Panc1 (cell line): ENCODE data around the gene OLFML1. TPM values are rescaled to one million over a fixed set of nuclear protein-coding genes. Genes with fewer than 3 reads are reported as not detected.

ENCODE experiments used
- ATAC-seq: fragments of 200-7000 bp; cut with Tn5 transposase; 2 replicates; pipeline ENCODE4 v1.9.1; 2020; ENCODE audit warnings: mild to moderate bottlenecking, moderate library complexity
- BruUV-seq: library from RNA; stranded (reverse); fragments of 400-500 nt; replicated peaks from 2 replicates; lab custom pipeline; 2021; lab: Mats Ljungman, UMichigan
- CTCF ChIA-PET: fragments of 300-600 bp; sonication (Branson Sonifier 250); formaldehyde crosslinking; loops from one replicate; lab custom pipeline; 2022; ENCODE audit warnings: antibody characterized with exemption; lab: Charles Lee
- POLR2A ChIA-PET: fragments of 300-600 bp; sonication (Branson Sonifier 250); formaldehyde crosslinking; loops from one replicate; lab custom pipeline; 2022; ENCODE audit warnings: antibody characterized with exemption; lab: Charles Lee
- DNase-seq: peaks from one replicate; pipeline ENCODE4 v3.0.0-alpha.2; 2010; ENCODE audit warnings: low read depth, low spot score
- H3K27ac ChIP-seq: 2 replicates; pipeline ENCODE4 v1.5.1; 2011; ENCODE audit warnings: mild to moderate bottlenecking, low read length, inconsistent platforms
- H3K27me3 ChIP-seq: fragments of 200-500 bp; sonication (Bioruptor generic); 2 replicates; pipeline ENCODE4 v1.6.0; 2014; ENCODE audit warnings: low read length, inconsistent platforms; ENCODE audit not compliant: control insufficient read depth, insufficient read depth
- H3K36me3 ChIP-seq: fragments of 200-500 bp; sonication (Bioruptor generic); 2 replicates; pipeline ENCODE4 v1.5.1; 2014; ENCODE audit warnings: inconsistent platforms, mild to moderate bottlenecking, low read length, moderate library complexity; ENCODE audit not compliant: control insufficient read depth, insufficient read depth
- H3K4me1 ChIP-seq: 2 replicates; pipeline ENCODE4 v1.5.1; 2011; ENCODE audit warnings: inconsistent platforms, mild to moderate bottlenecking, low read length, moderate library complexity; ENCODE audit not compliant: control insufficient read depth, insufficient read depth
- H3K4me3 ChIP-seq, 2 experiments: 2 replicates each; pipeline ENCODE4 v1.5.1; 2011 to 2012; ENCODE audit warnings: low read depth in 2 of 2, low read length in 2 of 2, mild to moderate bottlenecking in 2 of 2, inconsistent platforms in 1 of 2, moderate library complexity in 1 of 2
- H3K9me3 ChIP-seq: fragments of 200-500 bp; sonication (Bioruptor generic); 2 replicates; pipeline ENCODE4 v1.5.1; 2014; ENCODE audit warnings: low read depth, mild to moderate bottlenecking, inconsistent platforms, low read length, moderate library complexity; ENCODE audit not compliant: control insufficient read depth, insufficient read depth
- CTCF ChIP-seq: fragments of 450-650 bp; IDR thresholded peaks from 2 replicates; pipeline ENCODE4 v1.5.1; 2017; ENCODE audit warnings: mild to moderate bottlenecking
- POLR2AphosphoS5 ChIP-seq: IDR thresholded peaks from 2 replicates; pipeline ENCODE4 v1.6.1; 2012; ENCODE audit warnings: mild to moderate bottlenecking, low read depth, low read length, moderate library complexity
- REST ChIP-seq, 2 experiments: IDR thresholded peaks; 2 replicates each; pipeline ENCODE4 v1.6.1; 2011 to 2012; ENCODE audit warnings: low read depth in 2 of 2, control low read depth in 1 of 2, low read length in 1 of 2, mild to moderate bottlenecking in 1 of 2, moderate library complexity in 1 of 2; ENCODE audit not compliant: insufficient read depth in 1 of 2
- SIN3A ChIP-seq: IDR thresholded peaks from 2 replicates; pipeline ENCODE4 v1.6.1; 2012; ENCODE audit warnings: low read depth, mild to moderate bottlenecking, low read length, moderate library complexity, borderline replicate concordance; ENCODE audit not compliant: insufficient read depth
- TCF7L2 ChIP-seq: IDR thresholded peaks from 2 replicates; pipeline ENCODE4 v1.6.1; 2011; ENCODE audit warnings: mild to moderate bottlenecking, low read depth, low read length, inconsistent platforms
- in situ Hi-C: cut with HindIII; loops from 2 replicates; pipeline ENCODE4 v1.10.0; 2016; ENCODE audit warnings: low sequenced_read_pairs, low pct_unique_long_range_greater_than_20kb
- intact Hi-C: fragments of 100-400 bp; cut with micrococcal nuclease; formaldehyde crosslinking; loops from one replicate; pipeline ENCODE4 v1.10.0; 2022; ENCODE audit not compliant: unreplicated experiment
- total RNA-seq: library from RNA; stranded (reverse); gene quantifications from one replicate; pipeline ENCODE4 v1.2.1, GENCODE V29; 2021; ENCODE audit not compliant: unreplicated experiment

OLFML1 gene
- total RNA-seq, 1 experiment from 2014 or later = not detected

GRCh38 chr11:7540830-7541555 lies 55.7 kb downstream of the OLFML1 start:
- POLR2A ChIA-PET = no interaction called here
- intact Hi-C loops (no loop called here), in situ Hi-C loops (no loop called here)
- ATAC-seq (no peak), DNase-seq (no peak)
- Histone ChIP-seq H3K4me3 (no peak overlapping the region), H3K36me3 (no peaks in the 10 kb centered on the region), H3K4me1 (peaks cover 4% of the 10 kb centered on the region; the same call in 1 of the 2 replicates), H3K9me3 (no peaks in the 10 kb centered on the region), H3K27me3 (no peaks in the 10 kb centered on the region), H3K27ac (no peak overlapping the region)
- no TSS peak for BruUV-seq
- CTCF ChIA-PET = no interaction called here
- no peak for TF ChIP-seq POLR2AphosphoS5

GRCh38 chr11:7543302-7543701 lies 58.0 kb downstream of the OLFML1 start:
- intact Hi-C loops = no loop called here

More at GRCh38 chr11:7543302-7543701, 58.0 kb downstream of the OLFML1 start:
- ChIA-PET CTCF (no interaction called here), POLR2A (no interaction called here)
- no peak for TF ChIP-seq REST (IDR thresholded peaks at IDR 0.05; ENCODE audit: insufficient read depth in 1 of 2, low read depth in 2 of 2, low read length in 1 of 2)
- no peak for TF ChIP-seq CTCF
- TF ChIP-seq TCF7L2 = no peak
- TF ChIP-seq SIN3A = no peak
- no peak for TF ChIP-seq POLR2AphosphoS5
- DNase-seq (no peak), ATAC-seq (no peak)
- H3K36me3 ChIP-seq = no peaks in the 10 kb centered on the region
- no peaks in the 10 kb centered on the region for H3K27me3 ChIP-seq
- in situ Hi-C loops = no loop called here
- no peak overlapping the region for H3K4me3 ChIP-seq
- H3K9me3 ChIP-seq = no peaks in the 10 kb centered on the region
- H3K4me1 ChIP-seq = peaks cover 4% of the 10 kb centered on the region; the same call in 1 of the 2 replicates
- BruUV-seq = no TSS peak
- H3K27ac ChIP-seq = no peak overlapping the region
